Naive B cell (primary cell): ENCODE measurements around the gene NR2F2. TPM values are rescaled to one million over a fixed set of nuclear protein-coding genes. Genes with fewer than 3 reads are reported as not detected.
A peak's percentile ranks its signal among the peaks of the same experiment; 100 is the strongest.

ENCODE experiments used
- ATAC-seq, 2 donors: fragments of 150-1000 bp; cut with Tn5 transposase; 2 replicates each; pipeline ENCODE4 v1.10.0; 2021; ENCODE audit warnings: low read depth in 2 of 2, mild to moderate bottlenecking in 2 of 2, moderate library complexity in 2 of 2
- DNase-seq: peaks from one replicate; pipeline ENCODE4 v3.0.0; 2022
- H3K27ac Mint-ChIP-seq, 6 donors: one replicate each; pipeline ENCODE4 v1.8.0; 2020 to 2022; ENCODE audit warnings: mild to moderate bottlenecking in 6 of 6, mixed read lengths in 6 of 6, moderate library complexity in 5 of 6, inconsistent platforms in 2 of 6
- H3K27me3 Mint-ChIP-seq, 3 donors: one replicate each; pipeline ENCODE4 v1.8.0; 2021 to 2022; ENCODE audit warnings: mixed read lengths in 3 of 3, mild to moderate bottlenecking in 1 of 3
- H3K36me3 Mint-ChIP-seq, 2 donors: one replicate each; pipeline ENCODE4 v1.8.0; 2020 to 2022; ENCODE audit warnings: mixed read lengths in 2 of 2, inconsistent platforms in 1 of 2, mild to moderate bottlenecking in 1 of 2
- H3K4me1 Mint-ChIP-seq, 3 donors: one replicate each; pipeline ENCODE4 v1.8.0; 2020 to 2022; ENCODE audit warnings: mixed read lengths in 3 of 3, inconsistent platforms in 1 of 3, mild to moderate bottlenecking in 1 of 3, moderate library complexity in 1 of 3
- H3K4me3 Mint-ChIP-seq, 8 donors: one replicate each; pipeline ENCODE4 v1.8.0; 2020 to 2022; ENCODE audit warnings: mild to moderate bottlenecking in 8 of 8, mixed read lengths in 8 of 8, moderate library complexity in 8 of 8, inconsistent platforms in 2 of 8
- H3K9me3 Mint-ChIP-seq, 7 donors: one replicate each; pipeline ENCODE4 v1.8.0; 2020 to 2022; ENCODE audit warnings: mixed read lengths in 7 of 7, mild to moderate bottlenecking in 5 of 7, inconsistent platforms in 2 of 7, moderate library complexity in 1 of 7
- polyA plus RNA-seq, 6 donors: library from polyadenylated mRNA; unstranded; fragments of 300-500 nt; fragmentation: Illumina TruSeq; gene quantifications; one replicate each; pipeline ENCODE4 v1.2.3, GENCODE V29; 2021; ENCODE audit warnings: low read depth in 6 of 6

The NR2F2 gene
- polyA plus RNA-seq, 6 donors from 2014 or later = not detected

DNA sequence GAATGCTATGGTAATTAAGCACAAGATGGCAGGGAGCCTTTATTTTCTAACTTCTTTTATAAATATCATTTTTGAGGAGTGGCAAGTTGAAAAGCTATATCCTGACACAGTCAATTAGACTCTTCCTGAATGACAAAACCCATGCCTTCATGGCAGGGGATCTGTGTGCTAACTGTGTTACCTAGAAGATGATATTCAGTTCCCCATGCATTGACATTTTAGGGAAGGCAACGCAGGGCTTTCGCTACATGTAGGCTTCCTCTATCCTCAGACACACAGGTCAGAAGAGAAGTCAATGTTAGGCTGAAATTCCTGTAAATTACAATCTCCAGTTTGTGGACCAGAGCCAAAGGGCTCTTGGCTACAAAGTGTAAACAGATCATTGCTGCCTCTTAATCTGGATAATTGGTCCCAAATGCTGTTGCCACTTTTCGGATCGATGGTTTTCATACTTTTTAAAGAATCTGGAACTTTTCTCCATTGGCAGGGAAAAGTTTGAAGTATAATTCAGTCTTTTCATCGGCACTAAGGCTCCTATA is 22.6 kb upstream of the NR2F2 start:
- Mint-ChIP-seq H3K36me3 (no peaks in the 10 kb centered on the region), H3K27ac (no peak overlapping the region), H3K4me1 (no peaks in the 10 kb centered on the region), H3K4me3 (no peak overlapping the region), H3K27me3 (peaks cover 0 to 5% (median 0%) of the 10 kb centered on the region in 3 donors), H3K9me3 (peaks cover 0 to 15% (median 6%) of the 10 kb centered on the region in 7 donors)
- DNase-seq (no peak), ATAC-seq (no peak)

GRCh38 chr15:96309143-96309660 is 21.3 kb upstream of the NR2F2 start:
- H3K9me3 Mint-ChIP-seq = peaks cover 0 to 7% (median 5%) of the 10 kb centered on the region in 7 donors
- no peaks in the 10 kb centered on the region for H3K4me1 Mint-ChIP-seq
- no peak for ATAC-seq
- no peak for DNase-seq
- H3K4me3 Mint-ChIP-seq = no peak overlapping the region
- H3K27ac Mint-ChIP-seq = peak overlapping the region in 1 of 6 donors; percentile 1
- H3K27me3 Mint-ChIP-seq = peaks cover 0 to 5% (median 0%) of the 10 kb centered on the region in 3 donors
- H3K36me3 Mint-ChIP-seq = no peaks in the 10 kb centered on the region

DNA sequence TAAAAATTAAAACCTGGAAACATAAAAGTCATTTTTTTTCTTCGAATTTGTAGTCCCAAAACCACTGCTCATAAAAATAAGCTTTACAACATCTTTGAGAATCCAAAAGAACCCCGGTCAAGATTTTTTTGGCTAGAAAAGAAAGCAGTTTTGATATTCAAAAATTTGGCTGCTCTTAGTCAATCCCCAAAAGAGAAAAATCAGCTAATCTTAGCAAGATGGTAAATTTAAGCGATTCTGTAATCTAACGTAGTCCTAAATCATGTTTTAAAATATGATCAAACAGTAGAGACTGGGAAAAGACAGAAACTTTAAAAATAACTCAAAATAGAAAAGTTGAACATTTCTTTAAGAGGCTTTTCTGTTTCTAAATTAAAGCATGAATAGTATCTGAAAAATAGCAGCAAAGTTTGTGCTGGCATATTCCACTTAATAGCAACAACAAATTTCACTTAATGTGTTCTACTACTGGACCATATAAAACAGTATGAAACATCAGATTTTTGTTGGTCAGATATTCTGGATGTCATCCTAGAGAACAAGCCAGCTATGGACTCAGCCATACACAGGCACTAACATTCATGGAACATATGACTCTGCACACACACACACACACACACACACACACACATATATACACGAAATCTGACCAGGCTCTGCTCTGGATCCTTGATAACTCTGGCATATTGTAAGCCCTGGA is 19.1 kb upstream of the NR2F2 start:
- Mint-ChIP-seq H3K9me3 (peaks cover 0 to 3% (median 0%) of the 10 kb centered on the region in 7 donors), H3K27ac (no peak overlapping the region), H3K4me3 (no peak overlapping the region), H3K36me3 (no peaks in the 10 kb centered on the region), H3K27me3 (peaks cover 0 to 12% (median 4%) of the 10 kb centered on the region in 3 donors), H3K4me1 (no peaks in the 10 kb centered on the region)
- ATAC-seq (no peak), DNase-seq (no peak)

DNA sequence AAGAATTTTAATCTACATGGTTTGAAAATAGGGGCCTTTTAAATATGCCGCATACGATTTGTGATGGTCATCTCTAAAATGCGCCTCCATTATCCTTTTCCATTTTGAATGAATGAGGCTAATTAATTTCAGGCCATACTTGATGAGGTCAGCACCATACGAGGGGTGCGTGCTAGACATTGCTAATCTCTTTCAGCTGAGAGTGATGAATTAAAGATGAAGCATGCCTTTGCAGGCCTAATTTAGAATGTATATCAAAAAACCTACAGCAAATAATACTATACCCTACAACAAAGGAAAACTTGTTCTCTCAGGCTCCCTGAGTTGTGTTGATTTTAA is 18.6 kb upstream of the NR2F2 start:
- no peak for DNase-seq
- H3K4me3 Mint-ChIP-seq = no peak overlapping the region
- H3K36me3 Mint-ChIP-seq = no peaks in the 10 kb centered on the region
- H3K9me3 Mint-ChIP-seq = peaks cover 0 to 5% (median 0%) of the 10 kb centered on the region in 7 donors
- H3K27ac Mint-ChIP-seq = no peak overlapping the region
- H3K4me1 Mint-ChIP-seq = no peaks in the 10 kb centered on the region
- H3K27me3 Mint-ChIP-seq = peaks cover 0 to 17% (median 8%) of the 10 kb centered on the region in 3 donors
- ATAC-seq = no peak

- Mint-ChIP-seq H3K9me3 (peaks cover 0 to 5% (median 0%) of the 10 kb centered on the region in 7 donors), H3K27ac (no peak overlapping the region), H3K4me3 (no peak overlapping the region), H3K4me1 (no peaks in the 10 kb centered on the region), H3K36me3 (no peaks in the 10 kb centered on the region), H3K27me3 (peaks cover 0 to 24% (median 11%) of the 10 kb centered on the region in 3 donors)
- no peak for DNase-seq
- no peak for ATAC-seq
Measured at GRCh38 chr15:96312641-96313335, 17.7 kb upstream of the NR2F2 start.

GRCh38 chr15:96314518-96314917 is 16.0 kb upstream of the NR2F2 start:
- no peaks in the 10 kb centered on the region for H3K4me1 Mint-ChIP-seq
- no peak overlapping the region for H3K27ac Mint-ChIP-seq
- DNase-seq (no peak), ATAC-seq (no peak)
- peaks cover 0 to 3% (median 0%) of the 10 kb centered on the region in 7 donors for H3K9me3 Mint-ChIP-seq
- no peaks in the 10 kb centered on the region for H3K36me3 Mint-ChIP-seq
- H3K4me3 Mint-ChIP-seq = no peak overlapping the region
- H3K27me3 Mint-ChIP-seq = peaks cover 7 to 33% (median 20%) of the 10 kb centered on the region in 3 donors

DNA sequence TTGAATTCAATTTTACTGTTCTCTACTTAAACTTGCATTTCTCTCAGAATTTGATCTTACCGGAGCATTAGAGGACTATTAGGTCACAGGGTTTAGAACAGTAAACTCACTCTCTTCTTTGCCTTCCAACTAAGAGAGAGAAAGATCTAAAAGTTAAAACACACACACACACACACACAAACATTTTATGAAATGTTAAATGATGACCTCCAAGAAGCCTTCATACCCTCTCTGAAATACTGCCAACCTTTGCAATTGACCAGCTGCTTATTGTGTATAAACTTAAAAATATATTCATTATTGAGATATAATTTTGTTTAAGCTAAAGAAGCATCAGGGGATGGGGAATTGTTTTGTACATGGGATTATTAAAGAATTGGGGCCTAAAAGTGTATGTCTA is 15.5 kb upstream of the NR2F2 start:
- Mint-ChIP-seq H3K9me3 (peaks cover 0 to 3% (median 0%) of the 10 kb centered on the region in 7 donors), H3K36me3 (no peaks in the 10 kb centered on the region), H3K4me1 (no peaks in the 10 kb centered on the region), H3K27me3 (peaks cover 12 to 33% (median 25%) of the 10 kb centered on the region in 3 donors), H3K27ac (no peak overlapping the region), H3K4me3 (no peak overlapping the region)
- ATAC-seq = no peak
- DNase-seq = no peak

- ATAC-seq = no peak
- peaks cover 0 to 3% (median 0%) of the 10 kb centered on the region in 7 donors for H3K9me3 Mint-ChIP-seq
- no peaks in the 10 kb centered on the region for H3K36me3 Mint-ChIP-seq
- no peak for DNase-seq
- H3K4me1 Mint-ChIP-seq = no peaks in the 10 kb centered on the region
- no peak overlapping the region for H3K27ac Mint-ChIP-seq
- H3K4me3 Mint-ChIP-seq = no peak overlapping the region
- H3K27me3 Mint-ChIP-seq = peaks cover 23 to 42% (median 29%) of the 10 kb centered on the region in 3 donors
Measured at GRCh38 chr15:96316953-96317629, 13.4 kb upstream of the NR2F2 start.

- no peaks in the 10 kb centered on the region for H3K36me3 Mint-ChIP-seq
- no peak overlapping the region for H3K4me3 Mint-ChIP-seq
- no peak for ATAC-seq
- peaks cover 0 to 6% (median 0%) of the 10 kb centered on the region in 7 donors for H3K9me3 Mint-ChIP-seq
- DNase-seq = no peak
- no peak overlapping the region for H3K27ac Mint-ChIP-seq
- no peaks in the 10 kb centered on the region for H3K4me1 Mint-ChIP-seq
- H3K27me3 Mint-ChIP-seq = peaks cover 38 to 71% (median 53%) of the 10 kb centered on the region in 3 donors
Measured at GRCh38 chr15:96320107-96320506, 10.4 kb upstream of the NR2F2 start.

DNA sequence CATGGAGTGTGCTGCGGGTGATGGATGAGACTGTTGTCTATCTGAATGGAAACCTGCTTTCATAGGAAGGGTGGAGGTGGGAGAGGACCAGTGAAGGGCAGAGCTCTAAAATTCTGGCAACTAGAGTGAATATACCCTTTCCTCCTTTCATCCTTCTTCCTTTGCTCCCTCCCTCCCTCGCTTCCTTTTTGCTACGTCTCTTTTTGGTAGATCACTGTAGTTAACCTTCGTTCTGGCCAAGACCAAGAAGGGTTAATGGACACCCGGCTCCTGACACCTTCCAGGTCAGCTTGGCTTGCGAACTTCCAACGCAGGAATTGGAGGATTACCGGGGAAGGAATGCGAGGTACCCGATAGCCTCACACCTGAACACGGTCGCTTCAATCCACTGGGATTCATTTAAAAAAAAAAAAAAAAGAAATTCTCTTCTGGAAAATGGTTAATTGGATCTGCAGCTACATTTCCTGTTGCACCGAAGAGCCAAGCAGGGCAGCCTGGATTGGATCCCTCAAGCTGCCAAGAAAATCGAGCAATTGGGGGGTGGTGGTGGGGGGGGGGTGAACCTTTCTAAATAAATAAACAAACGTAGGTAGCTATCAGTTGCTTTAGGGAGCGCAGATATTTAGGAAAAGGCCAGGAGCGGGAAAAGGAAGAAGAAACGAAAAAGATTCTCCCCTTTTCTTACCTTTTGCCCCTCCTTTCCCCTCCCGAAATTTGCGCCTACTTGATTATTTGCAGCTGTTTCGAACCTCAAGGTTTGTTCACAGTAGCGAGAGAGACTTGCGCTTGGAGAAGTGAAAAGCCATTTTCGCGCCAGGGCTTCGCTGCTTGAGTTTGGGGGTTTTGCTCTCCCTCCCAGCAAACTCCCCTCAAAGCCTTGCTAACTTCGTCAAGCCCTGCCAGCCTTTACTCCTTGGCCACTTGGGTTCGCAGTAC is 9.5 kb upstream of the NR2F2 start:
- H3K27ac Mint-ChIP-seq = no peak overlapping the region

GRCh38 chr15:96321639-96322535 is 8.6 kb upstream of the NR2F2 start:
- ATAC-seq (no peak), DNase-seq (no peak)
- H3K27ac Mint-ChIP-seq = peak overlapping the region in 1 of 6 donors; percentile 37
- no peaks in the 10 kb centered on the region for H3K36me3 Mint-ChIP-seq
- no peak overlapping the region for H3K4me3 Mint-ChIP-seq
- peaks cover 49 to 77% (median 71%) of the 10 kb centered on the region in 3 donors for H3K27me3 Mint-ChIP-seq
- peaks cover 0 to 8% (median 2%) of the 10 kb centered on the region in 7 donors for H3K9me3 Mint-ChIP-seq
- peaks cover 0 to 7% (median 0%) of the 10 kb centered on the region in 3 donors for H3K4me1 Mint-ChIP-seq

More for the DNA sequence above, 9.5 kb upstream of the NR2F2 start:
- ATAC-seq (no peak), DNase-seq (no peak)
- Mint-ChIP-seq H3K4me3 (no peak overlapping the region), H3K27me3 (peaks cover 45 to 74% (median 62%) of the 10 kb centered on the region in 3 donors), H3K9me3 (peaks cover 0 to 6% (median under 1%) of the 10 kb centered on the region in 7 donors), H3K4me1 (no peaks in the 10 kb centered on the region), H3K36me3 (no peaks in the 10 kb centered on the region)
